SK-N-SH (cell line): ENCODE results near the gene ABCA4. TPM values are rescaled to one million over a fixed set of nuclear protein-coding genes. Genes with fewer than 3 reads are reported as not detected.

Experiments used
- CTCF ChIA-PET: fragments of 300-600, 350-600 bp; formaldehyde crosslinking; extraction: SDS; loops from one replicate; lab custom pipeline; 2021; lab: Yijun Ruan, JAX
- POLR2A ChIA-PET: fragments of 350-600 bp; sonication (Branson Sonifier 250); formaldehyde crosslinking; extraction: SDS; loops from one replicate; lab custom pipeline; 2020; ENCODE audit warnings: antibody characterized with exemption, inconsistent platforms; lab: Yijun Ruan, JAX
- DNase-seq: peaks from one replicate; pipeline ENCODE4 v3.0.0; 2012
- H2AFZ ChIP-seq: fragments of 200-600 bp; sonication (generic); 2 replicates; pipeline ENCODE4 v1.8.1; 2016; ENCODE audit warnings: antibody characterized with exemption, mild to moderate bottlenecking, low read depth
- H3F3A ChIP-seq: fragments of 200-600 bp; sonication (generic); replicated peaks from 2 replicates; pipeline ENCODE3; 2016; ENCODE audit warnings: antibody characterized with exemption, mild to moderate bottlenecking; ENCODE audit not compliant: insufficient read depth
- H3K27ac ChIP-seq, 2 experiments: fragments of 200-500 bp in 1 of 2; fragments of 200-600 bp in 1 of 2; sonication (Bioruptor generic) in 1 of 2; sonication (generic), shearing (Covaris generic) in 1 of 2; 2 replicates each; pipeline versions ENCODE4 v1.5.1 to v1.6.1; 2014 to 2016; ENCODE audit warnings: low read depth in 2 of 2, inconsistent platforms in 1 of 2, low read length in 1 of 2, mild to moderate bottlenecking in 1 of 2, mixed read lengths in 1 of 2
- H3K27me3 ChIP-seq: fragments of 200-600 bp; sonication (generic), shearing (Covaris generic); 2 replicates; pipeline ENCODE4 v1.6.1; 2016; ENCODE audit warnings: mixed run types; ENCODE audit not compliant: insufficient read depth
- H3K36me3 ChIP-seq, 2 experiments: fragments of 200-500 bp in 1 of 2; fragments of 200-600 bp in 1 of 2; sonication (Bioruptor generic) in 1 of 2; sonication (generic) in 1 of 2; replicated peaks in 1 of 2; 2 replicates each; pipeline versions ENCODE3 to v1.5.1; 2014 to 2016; ENCODE audit warnings: low read length in 1 of 2, mild to moderate bottlenecking in 1 of 2; ENCODE audit not compliant: insufficient read depth in 2 of 2, control insufficient read depth in 1 of 2
- H3K4me1 ChIP-seq, 2 experiments: fragments of 200-500 bp in 1 of 2; fragments of 200-600 bp in 1 of 2; sonication (Bioruptor generic) in 1 of 2; sonication (generic), shearing (Covaris generic) in 1 of 2; 2 replicates each; pipeline versions ENCODE4 v1.5.1 to v1.6.1; 2014 to 2016; ENCODE audit warnings: low read depth in 1 of 2, low read length in 1 of 2, mixed run types in 1 of 2; ENCODE audit not compliant: insufficient read depth in 2 of 2, control insufficient read depth in 1 of 2
- H3K4me2 ChIP-seq: fragments of 200-600 bp; sonication (generic), shearing (Covaris generic); 2 replicates; pipeline ENCODE4 v1.6.1; 2017; ENCODE audit warnings: mixed run types
- H3K4me3 ChIP-seq, 2 experiments: fragments of 200-500 bp in 1 of 2; fragments of 200-600 bp in 1 of 2; sonication (Bioruptor generic) in 1 of 2; sonication (generic), shearing (Covaris generic) in 1 of 2; 2 replicates each; pipeline versions ENCODE4 v1.5.1 to v1.8.1; 2014 to 2016; ENCODE audit warnings: low read depth in 2 of 2, inconsistent platforms in 1 of 2, low read length in 1 of 2, mild to moderate bottlenecking in 1 of 2, mixed read lengths in 1 of 2, moderate library complexity in 1 of 2
- H3K79me2 ChIP-seq: fragments of 200-600 bp; sonication (generic); 2 replicates; pipeline ENCODE4 v1.8.1; 2017; ENCODE audit warnings: mild to moderate bottlenecking; ENCODE audit not compliant: insufficient read depth
- H3K9ac ChIP-seq: fragments of 200-600 bp; sonication (generic); 2 replicates; pipeline ENCODE4 v1.6.1; 2017; ENCODE audit warnings: mixed run types
- H3K9me2 ChIP-seq: fragments of 200-600 bp; sonication (generic); 2 replicates; pipeline ENCODE4 v1.6.1; 2017; ENCODE audit warnings: mixed run types
- H3K9me3 ChIP-seq: fragments of 200-600 bp; sonication (generic); 2 replicates; pipeline ENCODE4 v1.6.1; 2017; ENCODE audit warnings: mixed run types, mild to moderate bottlenecking, moderate library complexity
- H4K20me1 ChIP-seq: fragments of 200-600 bp; sonication (generic); 2 replicates; pipeline ENCODE4 v1.6.1; 2017; ENCODE audit warnings: mild to moderate bottlenecking, mixed run types; ENCODE audit not compliant: insufficient read depth
- EZH2phosphoT487 ChIP-seq: fragments of 200-600 bp; sonication (generic); IDR thresholded peaks from 2 replicates; pipeline ENCODE4 v1.6.1; 2017; ENCODE audit warnings: low read depth, mixed run types, mild to moderate bottlenecking, antibody characterized with exemption, moderate library complexity, borderline replicate concordance
- FOSL2 ChIP-seq: IDR thresholded peaks from 2 replicates; pipeline ENCODE4 v1.4.0; 2012; ENCODE audit warnings: low read depth, mild to moderate bottlenecking, moderate library complexity, borderline replicate concordance
- FOXJ3 ChIP-seq: sonication (generic); formaldehyde crosslinking; IDR thresholded peaks from 2 replicates; pipeline ENCODE4 v1.5.1; 2020; ENCODE audit warnings: mild to moderate bottlenecking, missing genetic modification reagents
- FOXM1 ChIP-seq: IDR thresholded peaks from 2 replicates; pipeline ENCODE4 v1.4.0; 2012; ENCODE audit warnings: low read depth, mild to moderate bottlenecking
- GABPA ChIP-seq: IDR thresholded peaks from 2 replicates; pipeline ENCODE4 v1.4.0; 2012; ENCODE audit warnings: low read depth, mild to moderate bottlenecking
- IRF3 ChIP-seq: fragments of 150-350 bp; IDR thresholded peaks from 2 replicates; pipeline ENCODE4 v1.6.1; 2016; ENCODE audit warnings: mild to moderate bottlenecking, low read depth, low read length
- PBX3 ChIP-seq: IDR thresholded peaks from 2 replicates; pipeline ENCODE4; 2012
- POLR2AphosphoS5 ChIP-seq: IDR thresholded peaks from 2 replicates; pipeline ENCODE4 v1.6.1; 2012; ENCODE audit warnings: low read depth, low read length
- RAD21 ChIP-seq: IDR thresholded peaks from 2 replicates; pipeline ENCODE4 v1.6.1; 2012; ENCODE audit warnings: mild to moderate bottlenecking, low read length
- RFX5 ChIP-seq: IDR thresholded peaks from 2 replicates; pipeline ENCODE4 v1.6.1; 2012; ENCODE audit warnings: mild to moderate bottlenecking, improper control_type of control experiment, low read length
- RXRA ChIP-seq: IDR thresholded peaks from 2 replicates; pipeline ENCODE4 v1.4.0; 2012; ENCODE audit warnings: low read depth, mild to moderate bottlenecking, borderline replicate concordance
- TCF12 ChIP-seq: IDR thresholded peaks from 2 replicates; pipeline ENCODE4 v1.4.0; 2012
- USF1 ChIP-seq: IDR thresholded peaks from 2 replicates; pipeline ENCODE4 v1.4.0; 2012; ENCODE audit warnings: low read depth, borderline replicate concordance
- USF2 ChIP-seq: fragments of 150-350 bp; IDR thresholded peaks from 2 replicates; pipeline ENCODE4 v1.6.1; 2017; ENCODE audit warnings: antibody characterized with exemption, low read length, low read depth, borderline replicate concordance
- YY1 ChIP-seq: IDR thresholded peaks from 2 replicates; pipeline ENCODE4 v1.4.0; 2012; ENCODE audit warnings: low read depth, mild to moderate bottlenecking
- ZBTB33 ChIP-seq: IDR thresholded peaks from 2 replicates; pipeline ENCODE4 v1.4.0; 2012; ENCODE audit warnings: low read depth, borderline replicate concordance
- WGBS: methylation state at CpG from one replicate; pipeline ENCODE4 v1.1.6; 2017; ENCODE audit warnings: low lambda C conversion rate; 5-methylcytosine and 5-hydroxymethylcytosine counted together
- polyA plus RNA-seq, 3 experiments: library from polyadenylated mRNA; depleted of rRNA; stranded (reverse); fragments of >200 nt; gene quantifications; 2 replicates each; pipeline ENCODE4 v1.2.3, GENCODE V29; 2012

Gene ABCA4
- polyA plus RNA-seq, 1 of the 3 experiments (the other 2 are of a cell fraction): 0.03 TPM

DNA sequence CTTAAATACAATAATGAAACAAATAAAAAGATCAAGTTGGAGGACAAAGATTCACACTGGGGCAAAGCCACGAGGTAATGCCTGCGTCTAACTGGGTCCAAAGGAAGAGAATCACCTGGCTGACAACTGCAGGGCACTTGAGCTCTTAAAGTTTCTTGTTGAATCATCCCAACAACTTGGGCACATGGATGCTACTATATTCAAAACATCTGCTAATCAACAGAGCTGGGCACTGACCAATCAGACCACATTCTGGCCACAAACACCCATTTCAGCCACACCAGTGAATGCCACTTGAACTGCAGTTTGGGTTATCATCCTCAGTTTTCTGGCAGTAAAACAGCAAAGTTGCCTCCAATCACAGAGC is 51.0 kb downstream of the ABCA4 start:
- POLR2A ChIA-PET: no interaction called here
- Histone ChIP-seq H3K9ac (no peak overlapping the region), H3K4me2 (no peak overlapping the region), H2AFZ (no peak overlapping the region), H3K9me2 (no peaks in the 10 kb centered on the region), H3K79me2 (no peaks in the 10 kb centered on the region), H3K9me3 (no peaks in the 10 kb centered on the region), H3K27me3 (no peaks in the 10 kb centered on the region), H3F3A (no peaks in the 10 kb centered on the region), H4K20me1 (no peaks in the 10 kb centered on the region), H3K36me3 (no peaks in the 10 kb centered on the region), H3K4me1 (peaks cover 14 to 35% of the 10 kb centered on the region in 2 experiments; a peak in 3 of 4 replicates), H3K4me3 (no peak overlapping the region), H3K27ac (peak overlapping the region in 1 of 2 experiments; percentile 60; a peak in 2 of 4 replicates)
- 50% methylated on average over 2 of the region's 2 CpGs for WGBS
- no peak for DNase-seq
- CTCF ChIA-PET: interaction anchor here (0.9 to 6.0 kb wide), 8 partner anchors 7 to 265 kb away, joined by 3 to 72 read pairs (median 16); partner anchors contain the start of gene ARHGAP29
- TF ChIP-seq FOXM1 (no peak), IRF3 (no peak), YY1 (no peak), ZBTB33 (no peak), RAD21 (no peak), RXRA (no peak), EZH2phosphoT487 (no peak), GABPA (no peak), PBX3 (no peak), USF1 (no peak), RFX5 (no peak), FOSL2 (no peak), POLR2AphosphoS5 (no peak), USF2 (no peak), TCF12 (no peak), FOXJ3 (CRISPR knock-in tag) (no peak)
